Right lobe of liver (tissue), 4 donors: ENCODE measurements around the gene TMTC3.

Source experiments
- POLR2A ChIP-seq: fragments of 450-650 bp; IDR thresholded peaks from one replicate; pipeline ENCODE4 v1.6.1; 2017; ENCODE audit warnings: antibody characterized with exemption, mild to moderate bottlenecking
- TF ChIP-seq, protein P1 (sequence below), 4 donors: fragments of 200-600 bp in 3 of 4; fragments of 450-650 bp in 1 of 4; IDR thresholded peaks; one replicate each; pipeline versions ENCODE4 v1.5.1 to v1.8.0; 2016 to 2022; ENCODE audit warnings: antibody characterized with exemption in 4 of 4, mild to moderate bottlenecking in 2 of 4
- donor health status: DM: no; HTN: no; CAD: no.
- donor health status: DM: no; HTN: no; CAD: no.
- donor health status: DM: no; HTN: yes; CAD: no.

DNA sequence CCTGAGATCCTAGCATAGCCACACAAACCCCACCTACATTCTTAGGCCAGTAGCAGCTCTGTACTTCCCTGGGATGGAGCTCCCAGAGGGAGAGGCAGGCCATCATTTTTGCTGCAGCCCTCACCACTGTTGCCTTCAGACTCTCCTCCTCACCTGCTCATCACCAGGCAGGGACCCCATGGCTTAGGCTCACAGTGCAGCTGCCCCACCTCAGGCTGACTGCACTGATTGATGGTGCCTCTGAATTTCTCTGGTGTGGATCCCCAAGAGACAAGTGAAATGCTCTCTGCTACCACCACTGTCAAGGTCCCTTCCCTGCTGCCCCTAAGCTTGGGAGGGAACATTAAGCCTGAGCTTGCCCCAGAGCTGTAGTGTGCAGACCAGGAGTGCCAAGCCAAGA, 76.2 kb downstream of the TMTC3 start:
- TF ChIP-seq, protein P1, sequence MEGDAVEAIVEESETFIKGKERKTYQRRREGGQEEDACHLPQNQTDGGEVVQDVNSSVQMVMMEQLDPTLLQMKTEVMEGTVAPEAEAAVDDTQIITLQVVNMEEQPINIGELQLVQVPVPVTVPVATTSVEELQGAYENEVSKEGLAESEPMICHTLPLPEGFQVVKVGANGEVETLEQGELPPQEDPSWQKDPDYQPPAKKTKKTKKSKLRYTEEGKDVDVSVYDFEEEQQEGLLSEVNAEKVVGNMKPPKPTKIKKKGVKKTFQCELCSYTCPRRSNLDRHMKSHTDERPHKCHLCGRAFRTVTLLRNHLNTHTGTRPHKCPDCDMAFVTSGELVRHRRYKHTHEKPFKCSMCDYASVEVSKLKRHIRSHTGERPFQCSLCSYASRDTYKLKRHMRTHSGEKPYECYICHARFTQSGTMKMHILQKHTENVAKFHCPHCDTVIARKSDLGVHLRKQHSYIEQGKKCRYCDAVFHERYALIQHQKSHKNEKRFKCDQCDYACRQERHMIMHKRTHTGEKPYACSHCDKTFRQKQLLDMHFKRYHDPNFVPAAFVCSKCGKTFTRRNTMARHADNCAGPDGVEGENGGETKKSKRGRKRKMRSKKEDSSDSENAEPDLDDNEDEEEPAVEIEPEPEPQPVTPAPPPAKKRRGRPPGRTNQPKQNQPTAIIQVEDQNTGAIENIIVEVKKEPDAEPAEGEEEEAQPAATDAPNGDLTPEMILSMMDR (IDR thresholded peaks at IDR 0.05) = no peak
- TF ChIP-seq POLR2A = no peak
